Liver (tissue), 9 donors: Measurements from ENCODE around the gene FAT1. TPM values are rescaled to one million over a fixed set of nuclear protein-coding genes. Genes with fewer than 3 reads are reported as not detected.

Experiments
- DNase-seq: peaks from one replicate; pipeline ENCODE4 v3.0.0-alpha.2; 2017; ENCODE audit warnings: low spot score
- H3K27ac ChIP-seq, 2 donors: one replicate each; pipeline ENCODE4 v1.7.0; 2013; ENCODE audit warnings: inconsistent platforms in 2 of 2, low read length in 2 of 2, control low read depth in 1 of 2, low read depth in 1 of 2, mild to moderate bottlenecking in 1 of 2
- H3K27me3 ChIP-seq, 4 donors: one replicate each; pipeline versions ENCODE4 v1.6.1 to v1.7.0; 2013; ENCODE audit warnings: low read length in 3 of 4, inconsistent platforms in 1 of 4, mild to moderate bottlenecking in 1 of 4, moderate library complexity in 1 of 4; ENCODE audit not compliant: control insufficient read depth in 4 of 4, insufficient read depth in 4 of 4
- H3K36me3 ChIP-seq, 4 donors: one replicate each; pipeline versions ENCODE4 v1.6.1 to v1.7.0; 2013; ENCODE audit warnings: low read length in 3 of 4, mild to moderate bottlenecking in 3 of 4, low read depth in 1 of 4, moderate library complexity in 1 of 4; ENCODE audit not compliant: control insufficient read depth in 4 of 4, insufficient read depth in 3 of 4
- H3K4me1 ChIP-seq, 4 donors: one replicate each; pipeline versions ENCODE4 v1.6.1 to v1.7.0; 2013; ENCODE audit warnings: low read length in 3 of 4, mild to moderate bottlenecking in 3 of 4, moderate library complexity in 1 of 4; ENCODE audit not compliant: control insufficient read depth in 4 of 4, insufficient read depth in 4 of 4
- H3K4me3 ChIP-seq, 3 donors: one replicate each; pipeline versions ENCODE4 v1.6.1 to v1.7.0; 2013; ENCODE audit warnings: low read length in 3 of 3, control low read depth in 1 of 3, low read depth in 1 of 3, mild to moderate bottlenecking in 1 of 3
- H3K9ac ChIP-seq, 2 donors: one replicate each; pipeline ENCODE4 v1.7.0; 2013; ENCODE audit warnings: low read length in 2 of 2, mild to moderate bottlenecking in 2 of 2, moderate library complexity in 2 of 2, control low read depth in 1 of 2, low read depth in 1 of 2
- H3K9me3 ChIP-seq, 4 donors: one replicate each; pipeline versions ENCODE4 v1.6.1 to v1.7.0; 2013; ENCODE audit warnings: low read length in 3 of 4; ENCODE audit not compliant: control insufficient read depth in 4 of 4
- CTCF ChIP-seq: fragments of 150-350 bp; IDR thresholded peaks from 2 replicates; pipeline ENCODE4 v1.5.1; 2017; ENCODE audit warnings: improper control_type of control experiment, low read depth, low read length; ENCODE audit not compliant: missing input control
- EGR1 ChIP-seq, 2 donors: IDR thresholded peaks; 2 replicates each; pipeline ENCODE4 v1.6.1; 2016 to 2018; ENCODE audit warnings: antibody characterized with exemption in 2 of 2, low read depth in 2 of 2
- FOXA1 ChIP-seq: IDR thresholded peaks from 2 replicates; pipeline ENCODE4 v1.6.1; 2016; ENCODE audit warnings: antibody characterized with exemption
- FOXA2 ChIP-seq: IDR thresholded peaks from 2 replicates; pipeline ENCODE4 v1.6.1; 2016; ENCODE audit warnings: antibody characterized with exemption
- GABPA ChIP-seq, 2 donors: IDR thresholded peaks in 1 of 2; conservative IDR thresholded peaks in 1 of 2; 2 replicates each; pipeline ENCODE4 v1.6.1; 2016; ENCODE audit warnings: antibody characterized with exemption in 2 of 2, mild to moderate bottlenecking in 1 of 2, moderate library complexity in 1 of 2
- HNF4A ChIP-seq, 2 donors: conservative IDR thresholded peaks; 2 replicates each; pipeline ENCODE4 v1.6.1; 2016; ENCODE audit warnings: antibody characterized with exemption in 2 of 2, mild to moderate bottlenecking in 2 of 2
- HNF4G ChIP-seq: IDR thresholded peaks from 2 replicates; pipeline ENCODE4 v1.6.1; 2016; ENCODE audit warnings: antibody characterized with exemption
- JUND ChIP-seq, 2 donors: IDR thresholded peaks; 2 replicates each; pipeline ENCODE4 v1.6.1; 2016; ENCODE audit warnings: antibody characterized with exemption in 2 of 2
- MAX ChIP-seq: IDR thresholded peaks from 2 replicates; pipeline ENCODE4 v1.6.1; 2016; ENCODE audit warnings: antibody characterized with exemption
- NR2F2 ChIP-seq: IDR thresholded peaks from 2 replicates; pipeline ENCODE4 v1.6.1; 2016; ENCODE audit warnings: antibody characterized with exemption
- RAD21 ChIP-seq, 2 donors: IDR thresholded peaks; 2 replicates each; pipeline ENCODE4 v1.6.1; 2016; ENCODE audit warnings: antibody characterized with exemption in 2 of 2, mild to moderate bottlenecking in 2 of 2
- RXRA ChIP-seq, 2 donors: IDR thresholded peaks; 2 replicates each; pipeline ENCODE4 v1.6.1; 2017 to 2018; ENCODE audit warnings: antibody characterized with exemption in 2 of 2, mild to moderate bottlenecking in 1 of 2
- SP1 ChIP-seq: IDR thresholded peaks from 2 replicates; pipeline ENCODE4 v1.6.1; 2018; ENCODE audit warnings: antibody characterized with exemption, mild to moderate bottlenecking
- TAF1 ChIP-seq: conservative IDR thresholded peaks from 2 replicates; pipeline ENCODE4 v1.6.1; 2016; ENCODE audit warnings: antibody characterized with exemption, mild to moderate bottlenecking
- YY1 ChIP-seq: IDR thresholded peaks from 2 replicates; pipeline ENCODE4 v1.6.1; 2016; ENCODE audit warnings: antibody characterized with exemption, mild to moderate bottlenecking
- WGBS: extraction: QIAGEN DNeasy Blood & Tissue Kit; methylation state at CpG from one replicate; pipeline ENCODE4 v1.1.7; 2013; 5-methylcytosine and 5-hydroxymethylcytosine counted together
- polyA plus RNA-seq, 2 donors: library from polyadenylated mRNA; stranded (reverse) in 1 of 2; unstranded in 1 of 2; fragments of 200-250 nt in 1 of 2; fragments of >200 nt in 1 of 2; fragmentation: Nextera tagmentation in 1 of 2; extraction: Ambion mirVana in 1 of 2; gene quantifications; one replicate each; pipeline versions ENCODE4 v1.2.1 to v1.2.3, GENCODE V29; 2013 to 2015
- total RNA-seq, 2 donors: library from RNA; depleted of rRNA; stranded (reverse); fragments of >200 nt; gene quantifications; one replicate each; pipeline ENCODE4 v1.2.3, GENCODE V29; 2014
- TF ChIP-seq, protein P1 (sequence below): IDR thresholded peaks from 2 replicates; pipeline ENCODE4 v1.6.1; 2016; ENCODE audit warnings: antibody characterized with exemption
- TF ChIP-seq, protein P2 (sequence below): IDR thresholded peaks from 2 replicates; pipeline ENCODE4 v1.6.1; 2016; ENCODE audit warnings: antibody characterized with exemption, mild to moderate bottlenecking
- TF ChIP-seq, protein P3 (sequence below): IDR thresholded peaks from 2 replicates; pipeline ENCODE4 v1.6.1; 2016; ENCODE audit warnings: antibody characterized with exemption
- donor health status: healthy.
- donor health status: healthy.
- donor health status: healthy.
- donor health status: healthy.
- donor health status: healthy.

Gene FAT1
- total and polyA plus RNA-seq, 4 donors, result 10.0 to 48.0 (median 30.0) TPM

- WGBS, result 97% methylated on average over 4 of the region's 4 CpGs
- H3K9ac ChIP-seq, result no peak overlapping the region
- peaks cover 1 to 15% (median 4%) of the 10 kb centered on the region in 4 donors for H3K9me3 ChIP-seq
- no peak overlapping the region for H3K27ac ChIP-seq
- H3K4me3 ChIP-seq, result no peak overlapping the region
- no peaks in the 10 kb centered on the region for H3K36me3 ChIP-seq
- DNase-seq, result no peak
- TF ChIP-seq FOXA1 (no peak), YY1 (no peak), HNF4G (no peak), GABPA (IDR thresholded peaks at IDR 0.05 in 1 of 2, conservative IDR thresholded peaks at IDR 0.05 in 1 of 2) (no peak), MAX (no peak), EGR1 (IDR thresholded peaks at IDR 0.05; ENCODE audit: low read depth in 2 of 2) (no peak), TAF1 (no peak), CTCF (no peak), RAD21 (IDR thresholded peaks at IDR 0.05) (no peak), FOXA2 (no peak), RXRA (IDR thresholded peaks at IDR 0.05) (no peak), JUND (IDR thresholded peaks at IDR 0.05) (no peak)
- TF ChIP-seq, protein P1, sequence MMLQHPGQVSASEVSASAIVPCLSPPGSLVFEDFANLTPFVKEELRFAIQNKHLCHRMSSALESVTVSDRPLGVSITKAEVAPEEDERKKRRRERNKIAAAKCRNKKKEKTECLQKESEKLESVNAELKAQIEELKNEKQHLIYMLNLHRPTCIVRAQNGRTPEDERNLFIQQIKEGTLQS, result no peak
- TF ChIP-seq, protein P2, sequence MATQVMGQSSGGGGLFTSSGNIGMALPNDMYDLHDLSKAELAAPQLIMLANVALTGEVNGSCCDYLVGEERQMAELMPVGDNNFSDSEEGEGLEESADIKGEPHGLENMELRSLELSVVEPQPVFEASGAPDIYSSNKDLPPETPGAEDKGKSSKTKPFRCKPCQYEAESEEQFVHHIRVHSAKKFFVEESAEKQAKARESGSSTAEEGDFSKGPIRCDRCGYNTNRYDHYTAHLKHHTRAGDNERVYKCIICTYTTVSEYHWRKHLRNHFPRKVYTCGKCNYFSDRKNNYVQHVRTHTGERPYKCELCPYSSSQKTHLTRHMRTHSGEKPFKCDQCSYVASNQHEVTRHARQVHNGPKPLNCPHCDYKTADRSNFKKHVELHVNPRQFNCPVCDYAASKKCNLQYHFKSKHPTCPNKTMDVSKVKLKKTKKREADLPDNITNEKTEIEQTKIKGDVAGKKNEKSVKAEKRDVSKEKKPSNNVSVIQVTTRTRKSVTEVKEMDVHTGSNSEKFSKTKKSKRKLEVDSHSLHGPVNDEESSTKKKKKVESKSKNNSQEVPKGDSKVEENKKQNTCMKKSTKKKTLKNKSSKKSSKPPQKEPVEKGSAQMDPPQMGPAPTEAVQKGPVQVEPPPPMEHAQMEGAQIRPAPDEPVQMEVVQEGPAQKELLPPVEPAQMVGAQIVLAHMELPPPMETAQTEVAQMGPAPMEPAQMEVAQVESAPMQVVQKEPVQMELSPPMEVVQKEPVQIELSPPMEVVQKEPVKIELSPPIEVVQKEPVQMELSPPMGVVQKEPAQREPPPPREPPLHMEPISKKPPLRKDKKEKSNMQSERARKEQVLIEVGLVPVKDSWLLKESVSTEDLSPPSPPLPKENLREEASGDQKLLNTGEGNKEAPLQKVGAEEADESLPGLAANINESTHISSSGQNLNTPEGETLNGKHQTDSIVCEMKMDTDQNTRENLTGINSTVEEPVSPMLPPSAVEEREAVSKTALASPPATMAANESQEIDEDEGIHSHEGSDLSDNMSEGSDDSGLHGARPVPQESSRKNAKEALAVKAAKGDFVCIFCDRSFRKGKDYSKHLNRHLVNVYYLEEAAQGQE, result no peak
- no peaks in the 10 kb centered on the region for H3K27me3 ChIP-seq
- peaks cover 0 to 3% (median 0%) of the 10 kb centered on the region in 4 donors for H3K4me1 ChIP-seq
Observed at GRCh38 chr4:186717556-186717955, 6.1 kb downstream of the FAT1 start.

DNA sequence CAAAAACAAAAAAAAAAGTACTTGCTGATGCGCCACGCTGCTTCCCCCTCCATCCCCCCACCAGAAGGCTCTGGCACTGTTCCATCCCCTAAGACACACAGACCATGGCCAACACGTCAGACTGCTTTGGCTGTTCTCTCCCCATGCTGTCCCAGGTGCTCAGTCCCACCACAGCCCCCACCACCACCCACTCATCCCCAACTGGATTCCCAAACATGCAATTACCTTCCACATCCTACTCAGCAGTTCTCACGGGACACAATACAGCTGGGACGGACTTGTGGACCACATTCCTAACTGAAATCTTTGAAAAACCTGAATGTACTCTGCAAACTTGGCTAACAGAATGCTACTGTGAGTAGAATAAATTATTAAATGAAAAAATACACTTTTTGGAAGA is 8.6 kb downstream of the FAT1 start:
- Histone ChIP-seq H3K27ac (no peak overlapping the region), H3K9me3 (peaks cover 0 to 9% (median 3%) of the 10 kb centered on the region in 4 donors), H3K4me3 (no peak overlapping the region), H3K4me1 (no peaks in the 10 kb centered on the region), H3K27me3 (no peaks in the 10 kb centered on the region), H3K9ac (no peak overlapping the region), H3K36me3 (no peaks in the 10 kb centered on the region)
- 95% methylated on average over 5 of the region's 5 CpGs for WGBS
- no peak for DNase-seq
- TF ChIP-seq EGR1 (IDR thresholded peaks at IDR 0.05; ENCODE audit: low read depth in 2 of 2), result no peak
- no peak for TF ChIP-seq GABPA (IDR thresholded peaks at IDR 0.05 in 1 of 2, conservative IDR thresholded peaks at IDR 0.05 in 1 of 2)
- TF ChIP-seq, protein P2, result no peak
- TF ChIP-seq HNF4A (conservative IDR thresholded peaks at IDR 0.05), result no peak
- TF ChIP-seq, protein P3, sequence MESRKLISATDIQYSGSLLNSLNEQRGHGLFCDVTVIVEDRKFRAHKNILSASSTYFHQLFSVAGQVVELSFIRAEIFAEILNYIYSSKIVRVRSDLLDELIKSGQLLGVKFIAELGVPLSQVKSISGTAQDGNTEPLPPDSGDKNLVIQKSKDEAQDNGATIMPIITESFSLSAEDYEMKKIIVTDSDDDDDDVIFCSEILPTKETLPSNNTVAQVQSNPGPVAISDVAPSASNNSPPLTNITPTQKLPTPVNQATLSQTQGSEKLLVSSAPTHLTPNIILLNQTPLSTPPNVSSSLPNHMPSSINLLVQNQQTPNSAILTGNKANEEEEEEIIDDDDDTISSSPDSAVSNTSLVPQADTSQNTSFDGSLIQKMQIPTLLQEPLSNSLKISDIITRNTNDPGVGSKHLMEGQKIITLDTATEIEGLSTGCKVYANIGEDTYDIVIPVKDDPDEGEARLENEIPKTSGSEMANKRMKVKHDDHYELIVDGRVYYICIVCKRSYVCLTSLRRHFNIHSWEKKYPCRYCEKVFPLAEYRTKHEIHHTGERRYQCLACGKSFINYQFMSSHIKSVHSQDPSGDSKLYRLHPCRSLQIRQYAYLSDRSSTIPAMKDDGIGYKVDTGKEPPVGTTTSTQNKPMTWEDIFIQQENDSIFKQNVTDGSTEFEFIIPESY, result no peak
- no peak for TF ChIP-seq CTCF
- TF ChIP-seq YY1, result no peak
- no peak for TF ChIP-seq RAD21 (IDR thresholded peaks at IDR 0.05)
- TF ChIP-seq, protein P1, result no peak
- TF ChIP-seq NR2F2, result no peak
- no peak for TF ChIP-seq FOXA1
- TF ChIP-seq SP1, result no peak
- no peak for TF ChIP-seq TAF1
